ENCODE measurements around the gene NLGN1.

NLGN1 gene

DNA sequence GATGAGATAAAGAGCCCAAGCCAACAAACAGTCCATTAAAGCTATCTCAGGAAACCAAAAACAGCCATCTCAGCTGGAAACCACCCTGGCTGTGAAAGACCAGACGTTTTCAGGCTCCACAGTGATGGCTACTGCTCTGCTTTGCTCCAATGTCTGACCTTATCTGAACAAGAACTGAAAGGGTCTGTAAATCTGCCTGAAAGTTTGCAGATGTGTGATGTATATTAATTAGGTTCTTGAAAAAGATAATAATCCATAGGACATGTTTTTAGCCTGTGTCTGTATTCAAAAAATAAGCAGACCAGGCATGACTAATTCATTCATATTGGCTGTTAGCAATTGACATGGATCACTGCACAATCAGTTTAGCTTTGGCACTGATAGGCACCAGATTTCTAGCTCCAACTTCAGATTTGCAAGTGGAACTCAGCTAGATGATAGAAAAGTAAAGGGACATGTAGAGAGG, 850.2 kb downstream of the NLGN1 start:
- DNase-seq: no peak

DNA sequence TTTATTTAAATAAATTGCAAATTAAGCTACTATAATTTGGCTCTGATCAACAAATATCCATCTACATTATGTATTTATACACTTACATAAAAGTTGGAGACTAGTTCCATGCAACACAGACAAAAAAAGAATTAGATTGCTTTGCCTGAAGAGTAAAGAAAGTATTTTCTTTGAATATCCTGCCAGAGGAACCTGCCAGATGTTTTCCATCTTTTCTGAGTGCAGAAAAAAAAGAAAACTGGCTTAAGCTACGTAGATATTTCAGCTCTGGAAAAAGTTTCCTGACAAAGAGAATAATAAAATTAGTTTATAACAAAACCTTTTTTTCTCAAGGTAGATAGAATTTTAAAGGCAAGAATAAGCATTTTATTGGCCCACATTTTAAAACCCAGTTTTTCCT, 854.1 kb downstream of the NLGN1 start:
- DNase-seq: no peak

DNA sequence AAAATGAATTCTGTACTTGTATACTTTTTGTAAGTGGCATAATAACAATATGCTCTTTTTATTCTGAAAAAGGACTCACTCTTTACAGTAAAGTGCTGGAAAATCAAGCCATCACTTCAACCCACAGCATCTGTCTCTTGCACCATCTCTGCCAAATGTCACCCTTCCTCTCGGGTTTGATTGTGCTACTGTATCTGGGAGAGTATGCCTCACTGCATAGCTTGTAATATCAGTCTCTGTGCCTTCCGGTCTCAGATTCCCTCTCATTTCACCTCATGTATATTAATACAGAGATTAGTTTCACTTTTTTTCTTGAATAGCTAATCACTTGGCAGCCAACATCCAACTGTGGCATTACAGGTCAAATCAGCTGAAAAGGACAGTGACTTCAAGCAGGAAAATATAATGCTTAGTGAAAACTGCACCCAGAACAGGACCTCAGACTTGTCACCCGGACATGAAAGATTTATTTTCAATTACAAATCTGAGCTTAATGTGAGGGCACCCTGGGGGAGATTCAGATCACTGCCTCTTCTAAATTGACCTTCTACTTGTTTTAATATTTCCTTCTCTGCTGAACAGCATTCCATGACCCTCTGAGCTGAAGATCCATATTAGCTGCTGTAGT, 855.8 kb downstream of the NLGN1 start:
- no peak for DNase-seq

DNA sequence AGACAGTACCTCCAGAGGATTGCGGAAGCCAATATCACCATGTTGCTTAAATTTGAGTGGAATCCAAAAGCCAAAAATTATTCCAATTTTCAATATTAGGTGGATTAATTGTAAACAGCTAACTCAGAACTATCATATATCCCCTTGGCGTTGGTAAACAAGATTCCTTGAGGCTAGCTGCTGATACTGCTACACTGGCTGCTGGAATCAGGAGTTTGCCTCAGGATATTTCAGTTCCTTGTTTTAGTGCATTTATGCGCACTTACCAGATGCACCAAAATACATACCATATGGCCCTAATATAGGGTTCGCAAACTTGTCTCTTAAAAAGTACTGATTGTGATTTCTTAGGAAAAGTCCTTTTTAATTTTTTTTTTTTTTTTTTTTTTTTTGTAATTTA, 856.4 kb downstream of the NLGN1 start:
- no peak for DNase-seq

DNA sequence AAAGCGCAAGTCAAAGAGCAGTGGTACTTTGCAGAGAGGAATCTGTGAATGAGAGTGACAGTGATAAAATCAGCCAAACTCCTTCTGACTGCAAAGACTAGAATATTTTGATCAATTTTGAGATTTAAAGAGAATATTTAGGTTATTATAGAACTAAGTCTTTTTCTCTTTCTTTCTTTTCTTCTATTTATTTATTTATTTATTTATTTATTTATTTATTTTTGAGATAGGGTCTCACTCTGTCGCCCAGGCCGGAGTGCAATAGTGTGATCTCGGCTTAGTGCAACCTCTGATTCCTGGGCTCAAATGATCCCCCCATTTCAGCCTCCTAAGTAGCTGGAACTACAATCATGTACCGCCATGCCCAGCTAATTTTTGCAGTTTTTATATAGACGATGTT, 857.9 kb downstream of the NLGN1 start:
- DNase-seq: no peak

DNA sequence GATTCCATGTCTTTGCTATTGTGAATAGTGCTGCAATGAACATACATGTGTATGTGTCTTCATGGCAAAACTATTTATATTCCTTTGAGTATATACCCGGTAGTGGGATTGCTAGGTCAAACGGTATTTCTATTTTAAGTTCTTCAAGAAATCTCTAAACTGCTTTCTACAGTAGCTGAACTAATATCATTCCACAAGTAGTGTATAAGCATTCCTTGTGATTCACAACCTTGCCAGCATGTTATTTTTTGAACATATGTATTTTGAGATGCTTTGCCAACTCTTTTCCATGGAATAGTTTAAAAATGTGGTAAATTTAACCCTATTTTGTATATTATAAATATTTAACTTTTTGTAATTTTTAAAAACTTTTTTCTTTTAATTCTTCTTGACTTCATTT, 868.9 kb downstream of the NLGN1 start:
- no peak for DNase-seq

DNA sequence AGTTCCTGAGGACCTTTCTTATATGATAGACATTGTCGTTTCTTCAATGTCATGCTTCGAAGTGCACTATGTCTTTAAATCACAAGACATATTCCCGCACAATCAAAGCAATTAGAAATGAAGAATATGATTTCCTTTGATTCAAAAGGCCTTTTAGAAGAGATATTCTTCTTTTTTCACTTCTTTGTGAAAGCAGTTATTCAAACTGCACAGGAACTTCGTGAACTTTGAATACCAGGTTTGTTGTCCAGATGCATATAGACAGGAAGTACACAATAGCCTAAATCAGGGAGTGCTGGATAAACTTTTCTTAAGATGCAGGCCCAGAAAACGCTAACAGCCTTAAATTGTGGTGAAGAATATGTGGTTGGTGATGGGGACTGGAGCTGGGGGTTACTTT, 870.5 kb downstream of the NLGN1 start:
- no peak for DNase-seq

DNA sequence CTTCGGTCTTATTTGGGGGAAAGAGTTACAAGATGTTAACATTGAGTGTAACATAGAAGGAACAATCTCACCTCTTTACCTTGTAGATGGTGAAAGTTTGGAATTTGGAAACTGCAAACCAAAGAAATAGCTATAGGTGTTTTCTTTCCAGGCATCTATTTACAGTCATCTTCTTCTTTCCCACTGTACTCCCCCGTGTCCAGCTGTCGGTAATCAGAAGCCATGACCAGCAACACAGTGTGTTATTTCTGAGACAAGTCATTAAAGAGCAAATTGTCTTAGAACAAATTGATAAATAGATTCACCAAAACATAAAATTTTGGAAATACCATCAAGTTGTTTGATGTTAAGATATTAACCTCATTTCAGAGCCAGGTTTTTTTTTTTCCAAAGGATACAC, 871.0 kb downstream of the NLGN1 start:
- no peak for DNase-seq

DNA sequence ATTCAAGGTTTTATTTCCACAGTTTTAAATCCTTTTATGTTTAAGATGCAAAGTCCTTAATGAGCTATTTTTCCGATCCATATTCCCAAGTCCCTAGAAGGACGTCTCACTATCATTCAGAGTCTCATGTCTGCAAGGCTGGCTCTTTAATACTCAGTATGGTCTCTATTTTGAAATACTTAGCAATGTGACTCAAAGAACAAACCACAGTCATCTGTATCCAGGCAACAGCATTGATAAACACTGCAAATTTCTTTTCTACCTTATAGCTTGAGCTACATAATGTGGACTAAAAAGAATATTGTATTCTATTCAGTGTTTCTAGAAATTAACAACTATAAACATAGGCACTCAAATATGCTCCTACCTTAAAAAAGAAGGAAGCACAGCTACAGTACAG, 873.3 kb downstream of the NLGN1 start:
- no peak for DNase-seq

DNA sequence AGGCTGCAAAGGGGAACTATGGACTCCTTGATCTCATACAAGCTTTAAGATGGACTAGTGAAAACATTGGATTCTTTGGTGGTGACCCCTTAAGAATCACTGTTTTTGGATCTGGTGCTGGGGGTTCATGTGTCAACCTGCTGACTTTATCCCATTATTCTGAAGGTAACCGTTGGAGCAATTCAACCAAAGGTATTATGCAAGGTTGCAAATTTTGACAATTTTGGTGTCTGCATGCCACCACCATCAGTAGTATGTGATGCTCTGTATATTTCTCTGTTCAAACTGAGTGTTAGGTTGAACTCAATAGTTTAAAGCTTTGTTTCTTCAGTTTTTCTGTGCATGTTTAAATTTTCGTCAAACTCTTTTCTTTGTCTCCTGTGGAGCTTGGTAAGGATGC, 877.8 kb downstream of the NLGN1 start:
- DNase-seq: no peak

DNA sequence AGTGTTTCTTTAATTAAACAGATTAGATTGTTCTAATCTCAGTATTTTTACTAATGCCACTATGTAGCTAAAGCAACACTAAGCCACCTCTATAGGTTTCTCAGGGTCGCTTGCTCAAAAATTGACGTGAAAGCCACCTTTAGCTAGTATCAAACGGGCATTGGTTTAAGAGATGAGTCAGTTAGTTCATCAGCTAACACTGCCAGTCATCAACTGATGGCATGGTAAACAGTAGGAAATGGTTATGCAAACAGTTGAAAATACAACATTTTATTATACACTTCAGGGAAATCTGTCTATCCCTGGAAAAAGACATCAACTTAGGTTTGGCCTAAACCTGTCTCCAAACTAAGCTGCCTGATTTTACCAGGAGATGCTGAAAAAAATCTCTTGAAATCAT, 879.3 kb downstream of the NLGN1 start:
- DNase-seq: peak; percentile 36

DNA sequence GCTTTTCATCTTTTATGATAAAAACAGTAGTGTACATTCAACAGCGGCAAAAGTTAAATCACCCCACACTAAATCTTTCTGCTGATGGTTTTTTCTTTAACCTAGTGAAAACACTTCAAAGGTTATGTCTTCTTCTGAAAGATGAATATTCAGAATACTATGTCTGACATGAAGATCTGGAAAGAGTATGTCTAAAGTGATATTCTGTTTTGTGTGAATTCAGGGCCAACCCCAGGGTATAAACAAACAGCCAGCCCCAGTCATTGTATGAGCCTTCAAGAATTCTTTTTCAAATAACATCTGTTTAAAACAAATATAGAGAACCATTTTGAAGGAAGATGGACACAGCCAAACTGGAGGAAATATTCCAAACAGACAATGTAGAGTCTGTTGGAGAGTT, 880.5 kb downstream of the NLGN1 start:
- no peak for DNase-seq

DNA sequence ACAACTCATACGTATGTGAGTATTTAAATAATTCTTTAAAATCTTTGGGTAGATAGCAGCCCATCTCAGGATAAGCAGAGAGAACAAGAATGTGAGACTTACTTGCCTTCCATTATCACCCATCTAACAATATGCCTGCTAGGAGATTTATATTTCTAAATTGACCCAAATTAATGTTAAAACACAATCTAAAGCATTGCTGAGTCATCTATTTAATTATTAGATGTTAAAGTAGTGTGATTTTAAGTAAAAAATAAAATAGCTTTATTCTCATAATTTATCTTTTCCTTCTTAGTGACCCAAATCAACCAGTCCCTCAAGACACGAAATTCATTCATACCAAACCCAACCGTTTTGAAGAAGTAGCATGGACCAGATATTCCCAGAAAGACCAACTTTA, 882.6 kb downstream of the NLGN1 start:
- DNase-seq: no peak

DNA sequence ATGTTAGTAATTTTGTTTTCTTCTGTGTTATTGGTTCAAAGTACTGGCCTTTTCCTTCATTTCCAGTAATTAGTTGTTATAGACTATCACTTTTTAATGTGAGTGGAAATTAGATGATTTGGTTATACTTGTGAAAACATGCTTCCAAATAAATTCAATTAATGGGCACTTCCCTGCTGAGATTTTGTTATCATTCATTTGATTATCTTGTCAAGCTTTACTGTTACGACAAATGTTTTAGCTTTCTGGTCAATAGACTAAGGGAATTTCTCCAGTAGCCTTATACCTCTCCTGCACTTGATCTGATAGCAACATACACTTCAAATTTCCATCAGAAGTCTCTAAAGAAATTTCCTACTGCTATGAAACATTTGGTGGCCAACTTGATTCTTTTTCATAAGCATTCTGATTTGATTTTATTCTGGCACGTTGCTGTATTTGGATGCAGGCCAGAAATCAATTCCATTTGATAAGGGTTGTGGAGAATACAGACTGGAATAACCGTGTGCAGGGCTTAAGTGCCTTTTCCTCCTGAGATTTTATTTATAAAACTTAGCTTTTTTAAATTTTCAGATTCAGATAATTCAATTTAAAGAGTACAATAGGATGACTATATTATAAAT, 887.8 kb downstream of the NLGN1 start:
- DNase-seq: no peak

DNA sequence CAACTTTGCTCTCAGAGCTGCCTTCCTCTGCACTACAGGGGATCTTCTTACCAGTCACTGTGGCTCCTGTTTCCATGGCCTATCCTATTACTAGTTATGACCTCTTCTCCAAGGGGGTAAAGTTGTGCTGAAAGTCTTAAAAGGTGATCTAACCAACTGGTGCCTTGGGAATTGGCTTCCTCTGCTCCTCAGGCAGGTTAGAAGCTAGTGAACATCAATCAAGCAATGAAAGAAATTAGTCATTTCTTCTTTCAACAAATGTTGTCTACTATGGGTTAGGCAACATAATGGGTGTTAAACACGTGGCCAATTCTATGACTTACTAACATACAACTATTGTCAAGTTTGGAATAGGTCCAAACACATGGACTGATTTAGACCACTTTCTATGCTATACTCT, 890.2 kb downstream of the NLGN1 start:
- no peak for DNase-seq

DNA sequence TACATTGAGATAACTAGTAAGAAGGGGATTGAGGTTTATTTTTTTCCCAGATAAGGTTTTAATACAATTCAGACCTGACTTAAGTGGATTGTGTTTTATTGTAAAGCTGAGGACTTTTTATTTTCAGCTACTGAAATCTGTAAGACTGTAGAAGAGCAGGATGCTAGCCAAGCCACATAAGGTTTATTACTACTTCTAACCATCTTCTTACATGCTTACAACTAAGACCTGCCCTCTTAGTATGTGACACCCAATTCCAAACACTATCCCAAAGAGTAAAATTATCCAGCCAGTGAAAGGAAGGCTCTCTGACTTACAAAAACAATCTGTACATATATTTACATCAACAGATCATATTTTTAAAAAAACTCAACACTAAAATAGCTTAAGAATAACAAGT, 897.1 kb downstream of the NLGN1 start:
- no peak for DNase-seq

DNA sequence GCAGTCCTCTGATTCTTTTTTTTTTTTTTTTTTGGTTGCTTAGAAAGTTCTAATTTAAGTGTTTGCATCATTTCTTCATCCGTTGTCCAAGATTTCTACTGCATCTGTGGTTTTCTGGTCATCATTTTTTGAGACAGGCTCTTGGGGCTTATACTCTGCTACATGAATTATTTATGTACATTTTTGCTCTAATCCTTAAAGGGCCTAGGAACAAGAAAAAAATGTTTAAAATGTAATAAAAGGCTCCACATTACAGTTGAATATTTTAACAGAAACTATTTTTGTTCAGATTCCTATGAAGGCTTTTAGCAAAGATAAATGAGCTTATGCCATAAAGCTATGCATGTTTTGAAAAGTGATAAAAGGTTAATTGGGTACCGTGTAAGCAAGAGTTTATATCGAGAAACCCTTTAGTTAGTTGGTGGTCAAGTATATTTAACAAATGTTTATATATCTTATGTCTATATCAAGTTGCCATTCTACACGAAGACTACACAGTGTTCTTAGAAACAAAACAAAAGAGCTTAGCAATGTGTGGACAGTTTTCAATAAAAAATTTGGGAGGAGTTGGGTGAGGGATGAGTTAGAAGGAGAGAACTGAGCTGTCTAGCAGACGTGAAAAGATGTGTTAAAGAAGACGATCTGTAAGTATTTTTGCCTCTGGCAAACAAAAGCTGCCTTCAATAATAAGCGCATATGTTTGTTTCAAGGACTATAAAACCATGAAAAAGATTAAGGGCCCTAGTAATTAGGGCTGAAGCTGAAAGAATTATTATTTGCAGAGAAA, 898.0 kb downstream of the NLGN1 start:
- no peak for DNase-seq

DNA sequence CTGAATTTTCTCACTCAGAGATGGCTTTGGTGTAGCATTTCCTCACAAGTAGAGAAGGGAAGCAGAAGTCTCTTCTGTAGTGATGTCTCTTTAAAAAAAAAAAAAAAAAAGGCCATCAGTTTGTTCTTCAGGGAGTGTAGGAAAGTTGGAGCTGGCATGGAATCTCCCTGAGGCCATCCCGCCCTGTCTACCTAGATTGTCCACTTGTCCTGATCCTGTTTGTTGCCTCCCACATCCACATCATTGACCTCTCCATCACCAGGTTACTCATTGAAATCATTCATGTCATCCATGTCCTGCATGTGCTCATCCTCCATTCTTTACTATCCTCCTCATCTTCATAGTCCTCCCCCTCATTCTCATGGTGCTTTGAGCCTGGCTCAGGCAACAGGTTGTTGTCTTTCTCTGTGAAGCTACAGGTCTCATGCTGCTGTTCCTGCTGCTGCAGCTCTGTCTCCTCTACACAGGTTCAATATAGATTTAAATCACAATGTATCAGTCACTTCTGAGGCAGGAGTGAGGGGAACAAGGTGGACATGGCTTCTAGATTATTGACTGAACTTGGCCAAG, 905.3 kb downstream of the NLGN1 start:
- DNase-seq: no peak

DNA sequence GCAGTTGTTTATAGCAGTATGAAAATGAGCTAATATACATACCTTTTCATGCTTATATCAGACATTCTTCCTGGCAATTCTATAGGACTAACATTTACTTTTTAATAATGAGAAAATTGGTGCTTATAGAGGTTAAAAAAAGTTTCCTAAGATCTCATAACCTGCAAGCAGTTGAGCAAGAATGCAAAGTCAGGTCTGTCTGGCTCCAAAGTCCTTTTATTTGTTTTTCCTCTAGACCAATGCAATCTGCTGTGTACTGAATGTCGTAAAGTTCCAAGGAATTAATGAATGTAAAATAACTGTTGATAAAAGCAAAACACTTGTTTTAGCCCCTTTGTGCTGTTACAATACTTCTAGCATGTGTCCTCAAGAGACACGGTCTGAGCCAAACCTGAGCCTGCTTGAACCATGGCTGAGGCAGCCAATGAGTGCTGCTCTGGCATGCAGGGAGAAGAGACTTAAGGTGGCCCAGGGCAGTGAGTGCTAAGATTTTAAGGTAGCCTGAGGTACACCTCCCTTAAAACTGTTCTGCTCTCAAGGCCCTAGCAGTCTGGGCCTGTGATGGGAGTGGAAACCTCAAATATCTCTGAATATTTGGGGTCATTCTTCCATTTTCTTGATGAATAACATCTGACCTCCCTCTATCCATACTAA, 906.5 kb downstream of the NLGN1 start:
- DNase-seq: no peak

DNA sequence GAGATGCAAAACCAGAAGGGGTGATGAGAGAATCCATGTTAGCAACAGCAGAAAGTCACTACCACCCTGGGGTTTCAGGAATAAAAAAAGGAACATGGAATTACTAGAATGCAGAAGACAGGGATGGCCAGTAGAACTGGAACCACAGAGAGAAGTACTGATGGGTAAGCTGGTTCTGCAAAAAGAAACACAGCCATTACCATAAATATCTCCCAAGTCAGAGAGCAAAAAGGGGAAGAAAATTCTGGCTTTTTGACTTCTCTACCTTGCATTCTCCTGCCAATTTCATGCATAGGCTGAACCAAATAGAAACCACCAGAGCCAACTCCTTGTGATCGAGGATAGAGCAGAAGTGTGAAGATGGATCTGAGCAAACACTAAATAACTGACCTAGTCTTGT, 911.2 kb downstream of the NLGN1 start:
- DNase-seq: no peak

DNA sequence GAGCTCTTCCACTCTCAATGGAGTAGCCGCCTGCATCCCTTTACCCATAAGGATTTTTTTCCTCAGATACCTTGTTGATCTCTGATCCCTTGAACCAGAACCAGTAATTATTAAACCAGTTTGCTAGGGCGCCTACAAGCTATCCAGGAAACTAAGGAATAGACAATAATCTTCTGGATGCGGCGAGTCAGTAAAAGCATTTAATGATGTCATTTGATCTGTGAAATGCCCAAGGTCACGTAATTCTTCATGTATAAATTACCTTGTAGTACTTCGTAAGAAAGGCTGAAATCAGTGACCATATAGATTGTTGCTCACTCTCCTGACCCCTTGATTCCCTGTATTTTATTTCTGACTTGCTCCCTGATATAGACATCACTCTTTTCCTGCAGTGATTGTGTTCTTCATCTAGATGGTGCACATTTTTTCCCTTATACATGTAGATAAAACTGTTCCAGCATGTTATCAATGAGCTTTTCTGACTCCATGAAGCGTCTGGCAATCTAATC, 913.0 kb downstream of the NLGN1 start:
- DNase-seq: no peak

DNA sequence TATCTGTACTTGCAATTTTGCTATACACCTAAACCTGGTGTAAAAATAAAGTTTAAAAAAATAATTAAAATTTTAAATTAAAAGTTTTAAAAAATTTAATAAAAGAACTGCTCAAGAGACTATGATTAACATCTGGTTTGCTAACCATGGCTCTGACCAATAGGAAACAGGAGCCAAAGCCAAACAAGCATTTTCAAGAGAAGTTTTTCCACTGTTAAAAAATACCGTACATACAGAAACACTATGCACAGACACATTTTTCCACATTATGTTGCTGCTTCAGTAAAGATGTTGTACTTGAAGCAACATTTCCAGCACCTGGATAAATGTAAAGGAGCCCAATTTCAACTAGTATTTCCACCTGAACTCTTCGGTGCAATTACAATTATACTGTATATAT, 917.7 kb downstream of the NLGN1 start:
- DNase-seq: no peak

DNA sequence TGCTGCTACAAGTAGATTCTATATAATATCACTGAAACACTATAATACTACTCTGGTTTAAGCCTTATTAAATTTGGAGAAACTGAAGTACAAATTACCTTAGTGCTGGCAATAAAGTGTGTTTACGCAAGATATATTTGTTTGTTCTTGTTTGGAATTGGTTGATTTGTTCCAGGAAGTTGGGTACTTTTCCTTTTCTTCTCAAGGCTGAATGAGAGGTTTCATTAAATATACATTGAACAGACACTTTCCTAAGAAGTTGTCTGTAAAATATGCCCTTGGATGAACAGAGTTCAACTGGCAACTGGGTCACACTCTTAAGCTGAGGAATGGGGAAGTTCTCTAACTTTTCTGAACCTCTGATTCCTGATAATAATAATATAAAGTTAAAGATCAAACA, 919.5 kb downstream of the NLGN1 start:
- DNase-seq: no peak

All from NCI-H748 treated with DMSO at 0.1 percent for 48 hours (cell line).